ENCODE results near the gene QPRT. TPM values are rescaled to one million over a fixed set of nuclear protein-coding genes. Genes with fewer than 3 reads are reported as not detected.

Gene QPRT
- total and polyA plus RNA-seq, 2 donors (not counting 1 experiment from before 2014, with no cell fraction given) = 0.06 to 0.22 TPM

- no peak overlapping the region for H3K9ac ChIP-seq (ENCODE audit: low read length)
- H4K20me1 ChIP-seq (ENCODE audit: control insufficient read depth, insufficient read depth, low read length, poor library complexity, severe bottlenecking) = no peaks in the 10 kb centered on the region
- 30% methylated on average over 11 of the region's 17 CpGs for WGBS (ENCODE audit: insufficient coverage)
- no peak for TF ChIP-seq EZH2 (IDR thresholded peaks at IDR 0.05; ENCODE audit: borderline replicate concordance, insufficient read depth, low read depth, low read length, poor library complexity, severe bottlenecking)
- TF ChIP-seq, protein P1, sequence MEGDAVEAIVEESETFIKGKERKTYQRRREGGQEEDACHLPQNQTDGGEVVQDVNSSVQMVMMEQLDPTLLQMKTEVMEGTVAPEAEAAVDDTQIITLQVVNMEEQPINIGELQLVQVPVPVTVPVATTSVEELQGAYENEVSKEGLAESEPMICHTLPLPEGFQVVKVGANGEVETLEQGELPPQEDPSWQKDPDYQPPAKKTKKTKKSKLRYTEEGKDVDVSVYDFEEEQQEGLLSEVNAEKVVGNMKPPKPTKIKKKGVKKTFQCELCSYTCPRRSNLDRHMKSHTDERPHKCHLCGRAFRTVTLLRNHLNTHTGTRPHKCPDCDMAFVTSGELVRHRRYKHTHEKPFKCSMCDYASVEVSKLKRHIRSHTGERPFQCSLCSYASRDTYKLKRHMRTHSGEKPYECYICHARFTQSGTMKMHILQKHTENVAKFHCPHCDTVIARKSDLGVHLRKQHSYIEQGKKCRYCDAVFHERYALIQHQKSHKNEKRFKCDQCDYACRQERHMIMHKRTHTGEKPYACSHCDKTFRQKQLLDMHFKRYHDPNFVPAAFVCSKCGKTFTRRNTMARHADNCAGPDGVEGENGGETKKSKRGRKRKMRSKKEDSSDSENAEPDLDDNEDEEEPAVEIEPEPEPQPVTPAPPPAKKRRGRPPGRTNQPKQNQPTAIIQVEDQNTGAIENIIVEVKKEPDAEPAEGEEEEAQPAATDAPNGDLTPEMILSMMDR (IDR thresholded peaks at IDR 0.05) = peak; percentile 76
- ChIA-PET POLR2A (no interaction called here), CTCF (interaction anchor here (0.6 to 4.5 kb wide), 13 partner anchors 10 to 138 kb away, joined by 3 to 60 read pairs (median 5); partner anchors contain the start of genes MVP and PAGR1)
- no peaks in the 10 kb centered on the region for H3K27me3 ChIP-seq (replicated peaks in 1 of 4; ENCODE audit: control extremely low read depth in 1 of 4, control insufficient read depth in 3 of 4, insufficient read depth in 4 of 4, low read length in 3 of 4)
- H3K9me3 ChIP-seq (ENCODE audit: control extremely low read depth in 1 of 3, control insufficient read depth in 2 of 3, insufficient read depth in 1 of 3, low read length in 2 of 3) = no peaks in the 10 kb centered on the region
- Mint-ChIP-seq H3K9me3 (ENCODE audit: insufficient read depth) (no peaks in the 10 kb centered on the region), H3K27ac (no peak overlapping the region), H3K27me3 (peaks cover 8% of the 10 kb centered on the region), H3K4me1 (peaks cover 20% of the 10 kb centered on the region), H3K4me3 (peak overlapping the region; percentile 17)
- H3K4me2 ChIP-seq (replicated peaks; ENCODE audit: low read depth, low read length, poor library complexity, severe bottlenecking) = peak overlapping the region; percentile 58
- no peaks in the 10 kb centered on the region for H3K79me2 ChIP-seq (ENCODE audit: control insufficient read depth, insufficient read depth, low read length)
- intact Hi-C loops (cut with micrococcal nuclease) = loop anchor here (1.0 kb wide), 2 partner anchors 10 to 18 kb away; no protein-coding TSS in a partner anchor
- no peak overlapping the region for H3K27ac ChIP-seq (ENCODE audit: low read length in 2 of 2)
- DNase-seq = peak; percentile 77
- ATAC-seq (ENCODE audit: low read depth) = peak; percentile 88
- H3K4me3 ChIP-seq (ENCODE audit: control extremely low read depth in 1 of 5, extremely low read depth in 1 of 5, insufficient read depth in 1 of 5, low read depth in 2 of 5, low read length in 4 of 5) = peak overlapping the region in 1 of 5 experiments; percentile 29
- H3K4me1 ChIP-seq (ENCODE audit: control insufficient read depth in 2 of 2, insufficient read depth in 2 of 2, low read length in 2 of 2) = peaks cover 19 to 21% of the 10 kb centered on the region in 2 donors
- H3K36me3 ChIP-seq (replicated peaks in 1 of 2; ENCODE audit: control extremely low read depth in 1 of 2, control insufficient read depth in 1 of 2, extremely low read depth in 1 of 2, insufficient read depth in 2 of 2, low read length in 1 of 2) = no peaks in the 10 kb centered on the region
- peak overlapping the region; percentile 67 for H2AFZ ChIP-seq (ENCODE audit: insufficient read depth, low read depth, low read length, poor library complexity, severe bottlenecking)
These were observed 31.5 kb downstream of the QPRT start for GRCh38 chr16:29710227-29711219.

GRCh38 chr16:29712809-29713208, 33.8 kb downstream of the QPRT start:
- H3K27ac Mint-ChIP-seq = no peak overlapping the region

More at GRCh38 chr16:29712809-29713208, 33.8 kb downstream of the QPRT start:
- no peaks in the 10 kb centered on the region for H3K36me3 ChIP-seq (replicated peaks in 1 of 2; ENCODE audit: control extremely low read depth in 1 of 2, control insufficient read depth in 1 of 2, extremely low read depth in 1 of 2, insufficient read depth in 2 of 2, low read length in 1 of 2)
- peaks cover 19 to 21% of the 10 kb centered on the region in 2 donors for H3K4me1 ChIP-seq (ENCODE audit: control insufficient read depth in 2 of 2, insufficient read depth in 2 of 2, low read length in 2 of 2)
- no peak for ATAC-seq (ENCODE audit: low read depth)
- 75% methylated on average over 1 of the region's 4 CpGs for WGBS (ENCODE audit: insufficient coverage)
- Mint-ChIP-seq H3K4me1 (peaks cover 20% of the 10 kb centered on the region), H3K27me3 (peaks cover 8% of the 10 kb centered on the region), H3K4me3 (no peak overlapping the region), H3K9me3 (ENCODE audit: insufficient read depth) (no peaks in the 10 kb centered on the region)
- H3K79me2 ChIP-seq (ENCODE audit: control insufficient read depth, insufficient read depth, low read length) = no peaks in the 10 kb centered on the region
- no peak overlapping the region for H2AFZ ChIP-seq (ENCODE audit: insufficient read depth, low read depth, low read length, poor library complexity, severe bottlenecking)
- no peaks in the 10 kb centered on the region for H4K20me1 ChIP-seq (ENCODE audit: control insufficient read depth, insufficient read depth, low read length, poor library complexity, severe bottlenecking)
- H3K9ac ChIP-seq (ENCODE audit: low read length) = no peak overlapping the region
- no peak overlapping the region for H3K4me3 ChIP-seq (ENCODE audit: control extremely low read depth in 1 of 5, extremely low read depth in 1 of 5, insufficient read depth in 1 of 5, low read depth in 2 of 5, low read length in 4 of 5)
- DNase-seq = no peak
- intact Hi-C loops (cut with micrococcal nuclease) = no loop called here
- H3K27ac ChIP-seq (ENCODE audit: low read length in 2 of 2) = no peak overlapping the region
- ChIA-PET POLR2A (no interaction called here), CTCF (interaction anchor here (1.2 to 4.5 kb wide), 3 partner anchors 12 to 72 kb away, joined by 4 to 60 read pairs (median 7); no protein-coding TSS in a partner anchor)
- H3K27me3 ChIP-seq (replicated peaks in 1 of 4; ENCODE audit: control extremely low read depth in 1 of 4, control insufficient read depth in 3 of 4, insufficient read depth in 4 of 4, low read length in 3 of 4) = no peaks in the 10 kb centered on the region
- H3K4me2 ChIP-seq (replicated peaks; ENCODE audit: low read depth, low read length, poor library complexity, severe bottlenecking) = no peak overlapping the region
- TF ChIP-seq, protein P1 (IDR thresholded peaks at IDR 0.05) = no peak
- no peak for TF ChIP-seq EZH2 (IDR thresholded peaks at IDR 0.05; ENCODE audit: borderline replicate concordance, insufficient read depth, low read depth, low read length, poor library complexity, severe bottlenecking)
- no peaks in the 10 kb centered on the region for H3K9me3 ChIP-seq (ENCODE audit: control extremely low read depth in 1 of 3, control insufficient read depth in 2 of 3, insufficient read depth in 1 of 3, low read length in 2 of 3)

All from B cell (primary cell).